GM23338 (cell line): ENCODE results near the gene FKBP9.
"Not testable (repeated sequence)": the region's sequence is repeated elsewhere in the genome, so short reads cannot be mapped to it uniquely, and the experiment has no call there.

Experiments used
- CREB1 ChIP-seq: fragments of 250-450 bp; sonication (Bioruptor Pico); IDR thresholded peaks from 2 replicates; pipeline ENCODE4 v1.5.0; 2020; ENCODE audit warnings: low read depth, mild to moderate bottlenecking, moderate library complexity
- EZH2 ChIP-seq: fragments of 200-600 bp; sonication (generic); IDR thresholded peaks from one replicate; pipeline ENCODE4 v1.8.0; 2017; ENCODE audit warnings: antibody characterized with exemption, mild to moderate bottlenecking, low read depth; ENCODE audit not compliant: unreplicated experiment
- EZH2phosphoT487 ChIP-seq: fragments of 200-600 bp; sonication (generic); IDR thresholded peaks from one replicate; pipeline ENCODE4 v1.8.1; 2018; ENCODE audit warnings: antibody characterized with exemption; ENCODE audit not compliant: unreplicated experiment
- JUNB ChIP-seq: IDR thresholded peaks from one replicate; pipeline ENCODE4 v1.6.1; 2016; ENCODE audit warnings: antibody characterized with exemption; ENCODE audit not compliant: unreplicated experiment
- POLR2AphosphoS5 ChIP-seq: IDR thresholded peaks from 2 replicates; pipeline ENCODE4 v1.6.1; 2016; ENCODE audit warnings: antibody characterized with exemption, low read depth
- TF ChIP-seq, protein P1 (sequence below), 2 experiments: fragments of 200-600 bp in 1 of 2; sonication (generic) in 1 of 2; conservative IDR thresholded peaks; 2 replicates each; pipeline versions ENCODE4 v1.5.1 to v1.6.1; 2016 to 2017; ENCODE audit warnings: antibody characterized with exemption in 2 of 2, low read depth in 2 of 2, mild to moderate bottlenecking in 2 of 2, moderate library complexity in 1 of 2
- TF ChIP-seq, protein P2 (sequence below): IDR thresholded peaks from one replicate; pipeline ENCODE4 v1.6.1; 2018; ENCODE audit warnings: antibody characterized with exemption; ENCODE audit not compliant: unreplicated experiment

DNA sequence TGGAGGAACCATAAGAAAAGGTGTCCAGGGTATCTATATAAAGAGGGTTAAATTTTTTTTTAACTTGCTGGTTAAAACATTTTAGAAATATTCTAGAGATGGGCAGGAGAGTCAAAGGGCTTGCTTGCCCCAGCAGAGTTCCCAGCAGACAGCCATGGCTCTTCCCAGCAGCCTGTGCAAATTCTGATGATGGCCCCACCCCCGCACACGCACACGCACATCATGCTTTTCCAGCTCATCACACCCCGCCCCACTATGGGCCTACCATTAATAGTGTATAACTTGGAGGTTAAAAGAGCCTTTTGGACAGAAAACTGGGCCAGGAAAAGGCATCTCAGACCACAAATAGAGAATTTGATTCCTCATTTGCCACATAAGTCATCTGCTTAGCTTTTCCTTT, 48.5 kb downstream of the FKBP9 start:
- TF ChIP-seq, protein P1, sequence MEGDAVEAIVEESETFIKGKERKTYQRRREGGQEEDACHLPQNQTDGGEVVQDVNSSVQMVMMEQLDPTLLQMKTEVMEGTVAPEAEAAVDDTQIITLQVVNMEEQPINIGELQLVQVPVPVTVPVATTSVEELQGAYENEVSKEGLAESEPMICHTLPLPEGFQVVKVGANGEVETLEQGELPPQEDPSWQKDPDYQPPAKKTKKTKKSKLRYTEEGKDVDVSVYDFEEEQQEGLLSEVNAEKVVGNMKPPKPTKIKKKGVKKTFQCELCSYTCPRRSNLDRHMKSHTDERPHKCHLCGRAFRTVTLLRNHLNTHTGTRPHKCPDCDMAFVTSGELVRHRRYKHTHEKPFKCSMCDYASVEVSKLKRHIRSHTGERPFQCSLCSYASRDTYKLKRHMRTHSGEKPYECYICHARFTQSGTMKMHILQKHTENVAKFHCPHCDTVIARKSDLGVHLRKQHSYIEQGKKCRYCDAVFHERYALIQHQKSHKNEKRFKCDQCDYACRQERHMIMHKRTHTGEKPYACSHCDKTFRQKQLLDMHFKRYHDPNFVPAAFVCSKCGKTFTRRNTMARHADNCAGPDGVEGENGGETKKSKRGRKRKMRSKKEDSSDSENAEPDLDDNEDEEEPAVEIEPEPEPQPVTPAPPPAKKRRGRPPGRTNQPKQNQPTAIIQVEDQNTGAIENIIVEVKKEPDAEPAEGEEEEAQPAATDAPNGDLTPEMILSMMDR (conservative IDR thresholded peaks at IDR 0.05; ENCODE audit: low read depth in 2 of 2) = not testable (repeated sequence)
- not testable (repeated sequence) for TF ChIP-seq CREB1 (CRISPR knock-in tag); EZH2phosphoT487; EZH2; POLR2AphosphoS5; JUNB
- TF ChIP-seq, protein P2, sequence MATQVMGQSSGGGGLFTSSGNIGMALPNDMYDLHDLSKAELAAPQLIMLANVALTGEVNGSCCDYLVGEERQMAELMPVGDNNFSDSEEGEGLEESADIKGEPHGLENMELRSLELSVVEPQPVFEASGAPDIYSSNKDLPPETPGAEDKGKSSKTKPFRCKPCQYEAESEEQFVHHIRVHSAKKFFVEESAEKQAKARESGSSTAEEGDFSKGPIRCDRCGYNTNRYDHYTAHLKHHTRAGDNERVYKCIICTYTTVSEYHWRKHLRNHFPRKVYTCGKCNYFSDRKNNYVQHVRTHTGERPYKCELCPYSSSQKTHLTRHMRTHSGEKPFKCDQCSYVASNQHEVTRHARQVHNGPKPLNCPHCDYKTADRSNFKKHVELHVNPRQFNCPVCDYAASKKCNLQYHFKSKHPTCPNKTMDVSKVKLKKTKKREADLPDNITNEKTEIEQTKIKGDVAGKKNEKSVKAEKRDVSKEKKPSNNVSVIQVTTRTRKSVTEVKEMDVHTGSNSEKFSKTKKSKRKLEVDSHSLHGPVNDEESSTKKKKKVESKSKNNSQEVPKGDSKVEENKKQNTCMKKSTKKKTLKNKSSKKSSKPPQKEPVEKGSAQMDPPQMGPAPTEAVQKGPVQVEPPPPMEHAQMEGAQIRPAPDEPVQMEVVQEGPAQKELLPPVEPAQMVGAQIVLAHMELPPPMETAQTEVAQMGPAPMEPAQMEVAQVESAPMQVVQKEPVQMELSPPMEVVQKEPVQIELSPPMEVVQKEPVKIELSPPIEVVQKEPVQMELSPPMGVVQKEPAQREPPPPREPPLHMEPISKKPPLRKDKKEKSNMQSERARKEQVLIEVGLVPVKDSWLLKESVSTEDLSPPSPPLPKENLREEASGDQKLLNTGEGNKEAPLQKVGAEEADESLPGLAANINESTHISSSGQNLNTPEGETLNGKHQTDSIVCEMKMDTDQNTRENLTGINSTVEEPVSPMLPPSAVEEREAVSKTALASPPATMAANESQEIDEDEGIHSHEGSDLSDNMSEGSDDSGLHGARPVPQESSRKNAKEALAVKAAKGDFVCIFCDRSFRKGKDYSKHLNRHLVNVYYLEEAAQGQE = not testable (repeated sequence)
